ENCODE measurements around the gene MTMR6. TPM values are rescaled to one million over a fixed set of nuclear protein-coding genes. Genes with fewer than 3 reads are reported as not detected.

The MTMR6 gene
- total RNA-seq, 1 experiment from 2014 or later = 24.8 TPM

DNA sequence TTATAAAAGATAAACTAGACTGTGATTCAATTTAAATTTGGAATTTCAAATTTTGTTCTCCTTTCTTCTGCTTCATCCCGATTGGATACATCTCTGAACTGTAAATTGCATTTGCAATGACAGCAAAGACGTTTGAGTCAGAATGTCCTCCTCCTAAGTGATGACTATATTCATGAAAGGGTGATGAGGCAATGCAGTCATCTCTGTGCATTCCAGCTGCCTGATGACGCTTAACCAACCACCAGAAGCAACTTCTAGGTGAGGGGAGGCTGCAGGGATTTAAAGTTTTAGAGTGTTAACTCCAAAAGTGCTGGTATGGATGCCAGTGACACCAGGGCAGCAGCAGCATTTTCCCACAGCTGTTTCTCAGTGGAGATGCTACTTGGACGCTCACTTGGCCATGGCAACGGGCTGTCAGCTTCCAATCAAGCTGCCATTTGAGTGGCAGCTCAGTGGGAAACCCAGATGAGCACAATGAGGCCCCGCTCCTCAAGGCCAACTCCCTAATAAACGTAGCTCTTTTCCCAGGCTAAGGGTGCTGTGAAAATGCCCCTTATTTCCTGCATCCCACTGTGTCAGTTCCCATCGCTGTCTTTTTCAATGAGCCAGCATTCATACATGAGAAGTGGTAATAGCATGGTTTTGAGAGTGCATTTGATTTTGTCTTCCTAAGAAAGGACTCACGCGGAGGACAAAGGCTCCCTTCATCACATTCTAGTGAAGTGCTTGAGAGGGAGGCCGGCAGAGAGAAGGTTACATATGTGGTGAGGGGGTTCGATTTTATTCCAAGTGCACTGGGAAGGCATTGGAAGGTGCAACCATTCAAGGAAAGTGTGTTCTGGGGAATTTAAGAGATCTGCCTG lies 70.0 kb downstream of the MTMR6 start:
- Histone ChIP-seq H3K9me3 (replicated peaks) (no peaks in the 10 kb centered on the region), H3K27me3 (peaks cover 5% of the 10 kb centered on the region; the same call in 1 of the 2 replicates), H3K4me3 (no peak overlapping the region), H3K36me3 (no peaks in the 10 kb centered on the region), H3K27ac (no peak overlapping the region), H3K4me1 (no peaks in the 10 kb centered on the region)
- no peak for DNase-seq

GRCh38 chr13:25215253-25215575 lies 72.1 kb downstream of the MTMR6 start:
- H3K27ac ChIP-seq = no peak overlapping the region

GRCh38 chr13:25214491-25215252 lies 72.6 kb downstream of the MTMR6 start:
- DNase-seq = peak in 1 of 2 experiments; percentile 10
- Histone ChIP-seq H3K36me3 (no peaks in the 10 kb centered on the region), H3K9me3 (replicated peaks) (no peaks in the 10 kb centered on the region), H3K27me3 (peaks cover 7% of the 10 kb centered on the region; the same call in 1 of the 2 replicates), H3K4me1 (no peaks in the 10 kb centered on the region), H3K27ac (no peak overlapping the region), H3K4me3 (no peak overlapping the region)

More at GRCh38 chr13:25215253-25215575, 72.1 kb downstream of the MTMR6 start:
- Histone ChIP-seq H3K4me1 (no peaks in the 10 kb centered on the region), H3K4me3 (no peak overlapping the region), H3K27me3 (peaks cover 4% of the 10 kb centered on the region; the same call in 1 of the 2 replicates), H3K9me3 (replicated peaks) (no peaks in the 10 kb centered on the region), H3K36me3 (no peaks in the 10 kb centered on the region)
- DNase-seq = no peak

GRCh38 chr13:25213715-25214114 lies 73.6 kb downstream of the MTMR6 start:
- Histone ChIP-seq H3K27ac (no peak overlapping the region), H3K4me3 (no peak overlapping the region), H3K27me3 (peaks cover 7% of the 10 kb centered on the region), H3K36me3 (no peaks in the 10 kb centered on the region), H3K4me1 (no peaks in the 10 kb centered on the region), H3K9me3 (replicated peaks) (no peaks in the 10 kb centered on the region)
- peak; percentile 6 to 8 for DNase-seq

DNA sequence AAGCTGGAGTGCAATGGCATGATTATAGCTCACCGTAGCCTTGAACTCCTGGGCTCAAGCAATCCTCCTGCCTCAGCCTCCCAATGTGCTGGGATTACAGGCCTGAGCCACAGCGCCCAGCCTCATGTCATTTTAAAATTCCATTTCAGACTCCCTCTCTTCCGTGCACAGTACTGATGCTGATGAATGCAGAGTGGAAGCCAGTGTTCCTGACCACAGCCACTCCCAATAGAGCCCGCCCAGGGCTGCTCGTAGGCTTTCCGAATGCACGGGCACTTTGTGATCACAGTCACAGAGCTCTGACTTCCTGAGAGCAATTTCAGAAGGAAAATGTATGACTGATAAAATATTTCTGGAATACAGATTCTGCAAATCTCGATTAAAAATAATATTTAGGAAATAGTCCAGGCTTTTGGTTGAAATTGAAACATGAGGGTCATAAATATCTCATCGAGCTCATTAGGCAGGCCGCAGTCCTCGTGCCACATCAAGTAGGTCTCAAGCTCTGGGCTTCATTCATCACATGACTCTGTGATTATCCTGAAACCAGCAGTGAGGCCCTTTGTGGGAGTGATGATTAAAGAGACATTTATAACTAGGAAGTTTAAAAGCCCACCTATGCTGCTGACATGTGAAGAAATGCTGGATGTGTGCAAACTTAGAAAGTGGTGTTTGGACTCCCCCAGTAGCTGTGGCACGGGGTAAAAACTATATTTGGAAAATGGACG lies 76.3 kb downstream of the MTMR6 start:
- no peaks in the 10 kb centered on the region for H3K36me3 ChIP-seq
- no peak overlapping the region for H3K27ac ChIP-seq
- H3K4me1 ChIP-seq = no peaks in the 10 kb centered on the region
- no peak for DNase-seq
- H3K4me3 ChIP-seq = no peak overlapping the region
- H3K27me3 ChIP-seq = peaks cover 11% of the 10 kb centered on the region
- no peaks in the 10 kb centered on the region for H3K9me3 ChIP-seq (replicated peaks)

GRCh38 chr13:25207291-25207810 lies 79.9 kb downstream of the MTMR6 start:
- Histone ChIP-seq H3K27me3 (peaks cover 20% of the 10 kb centered on the region), H3K27ac (no peak overlapping the region), H3K9me3 (replicated peaks) (no peaks in the 10 kb centered on the region), H3K4me3 (no peak overlapping the region), H3K36me3 (no peaks in the 10 kb centered on the region), H3K4me1 (no peaks in the 10 kb centered on the region)
- DNase-seq = no peak

- no peaks in the 10 kb centered on the region for H3K4me1 ChIP-seq
- no peak for DNase-seq
- peaks cover 25% of the 10 kb centered on the region for H3K27me3 ChIP-seq
- no peaks in the 10 kb centered on the region for H3K36me3 ChIP-seq
- H3K27ac ChIP-seq = no peak overlapping the region
- H3K4me3 ChIP-seq = no peak overlapping the region
- no peaks in the 10 kb centered on the region for H3K9me3 ChIP-seq (replicated peaks)
Measured at GRCh38 chr13:25204863-25205262, 82.4 kb downstream of the MTMR6 start.

DNA sequence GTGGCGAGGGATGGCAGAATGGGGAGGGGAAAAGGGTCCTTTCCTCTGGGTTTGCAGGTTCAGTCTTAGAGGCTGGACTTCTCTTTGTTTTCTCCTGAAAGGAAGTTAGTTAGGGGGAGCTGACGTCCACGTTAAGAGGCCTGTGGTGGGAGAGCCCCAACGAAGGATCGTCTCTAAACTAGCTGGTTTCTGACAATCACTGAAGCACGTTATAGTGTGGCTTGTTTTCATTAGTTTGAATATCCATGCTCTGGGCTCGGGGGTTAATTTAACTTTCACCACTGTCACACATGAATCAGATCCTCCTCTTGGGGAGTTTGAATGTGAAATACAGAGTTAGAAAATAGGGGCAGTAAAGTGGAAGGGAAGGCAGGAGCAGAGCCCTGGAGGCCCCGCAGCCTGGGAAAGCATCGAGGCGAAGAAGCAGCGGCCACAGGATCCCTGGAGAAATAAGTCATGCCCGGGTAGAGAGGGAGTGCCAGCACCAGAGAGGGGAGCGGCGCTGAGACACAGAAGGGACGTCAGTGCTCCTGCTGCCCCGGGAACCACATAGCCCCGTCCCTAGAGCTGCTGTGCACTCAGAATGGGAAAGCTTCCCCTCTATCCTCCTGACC lies 84.1 kb downstream of the MTMR6 start:
- no peak for DNase-seq
- Histone ChIP-seq H3K4me3 (no peak overlapping the region), H3K36me3 (no peaks in the 10 kb centered on the region), H3K4me1 (no peaks in the 10 kb centered on the region), H3K27me3 (peaks cover 20% of the 10 kb centered on the region), H3K27ac (no peak overlapping the region), H3K9me3 (replicated peaks) (no peaks in the 10 kb centered on the region)

DNA sequence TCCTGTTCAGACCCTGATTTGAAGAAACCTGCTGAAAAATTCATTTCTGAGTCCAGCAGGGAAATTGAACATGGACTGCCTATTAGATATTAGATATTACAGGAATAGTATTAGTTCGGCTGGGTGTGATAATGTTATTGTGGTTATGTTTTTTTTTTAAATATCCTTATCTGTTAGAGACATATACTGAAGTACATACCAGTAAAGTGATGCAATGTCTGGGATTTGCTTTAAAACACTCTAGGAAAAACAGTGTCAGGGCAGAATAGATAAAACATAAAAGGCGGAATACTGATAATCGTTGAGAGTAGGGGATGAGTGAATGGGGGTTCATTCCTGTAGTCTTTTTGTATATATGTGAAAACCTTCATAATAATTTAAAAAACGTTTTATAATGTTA lies 86.5 kb downstream of the MTMR6 start:
- Histone ChIP-seq H3K9me3 (replicated peaks) (no peaks in the 10 kb centered on the region), H3K4me3 (no peak overlapping the region), H3K27me3 (peaks cover 20% of the 10 kb centered on the region), H3K27ac (no peak overlapping the region), H3K36me3 (no peaks in the 10 kb centered on the region), H3K4me1 (no peaks in the 10 kb centered on the region)
- no peak for DNase-seq

DNA sequence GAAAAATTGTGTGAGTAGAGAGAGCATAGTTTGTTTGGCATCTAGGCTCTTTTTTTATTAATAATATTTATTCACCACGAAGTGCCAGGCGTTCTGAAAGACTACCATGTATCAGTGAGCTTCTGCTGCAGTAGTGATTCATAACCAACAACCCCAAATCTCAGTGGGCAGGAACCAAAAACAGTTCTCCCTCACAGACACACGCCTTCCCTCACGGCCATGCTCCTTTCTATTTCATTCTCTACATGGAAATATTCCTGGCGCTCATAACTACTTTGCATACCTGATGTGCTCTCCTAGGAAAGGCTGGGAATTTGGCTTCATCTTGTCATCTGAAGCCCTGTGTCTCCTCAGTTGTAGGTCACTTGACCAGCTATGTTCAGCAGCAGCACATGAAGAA lies 88.6 kb downstream of the MTMR6 start:
- no peak overlapping the region for H3K27ac ChIP-seq
- no peak overlapping the region for H3K4me3 ChIP-seq
- no peaks in the 10 kb centered on the region for H3K36me3 ChIP-seq
- H3K4me1 ChIP-seq = no peaks in the 10 kb centered on the region
- peaks cover 16% of the 10 kb centered on the region for H3K27me3 ChIP-seq
- DNase-seq = no peak
- H3K9me3 ChIP-seq (replicated peaks) = no peaks in the 10 kb centered on the region

DNA sequence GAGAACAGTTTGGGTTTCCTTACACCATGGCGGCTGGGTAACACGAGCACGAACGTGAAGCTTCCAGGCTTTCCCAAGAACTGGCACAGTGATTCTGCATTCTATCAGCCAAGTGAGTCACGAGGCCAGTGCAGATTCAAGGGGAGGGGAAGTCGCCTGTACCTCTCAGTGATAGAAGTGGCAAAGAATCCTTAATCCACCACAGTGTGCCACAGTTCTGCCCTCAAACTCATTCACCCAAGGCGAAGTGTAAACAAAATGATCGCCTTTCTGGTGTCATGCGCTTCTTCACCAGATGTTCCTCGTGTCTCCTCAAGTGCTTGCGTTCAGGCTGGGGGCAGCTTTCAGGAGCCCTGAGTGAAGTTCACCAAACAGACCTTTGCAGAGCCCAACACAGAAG lies 90.3 kb downstream of the MTMR6 start:
- no peaks in the 10 kb centered on the region for H3K4me1 ChIP-seq
- no peaks in the 10 kb centered on the region for H3K9me3 ChIP-seq (replicated peaks)
- peaks cover 20% of the 10 kb centered on the region for H3K27me3 ChIP-seq
- no peak overlapping the region for H3K27ac ChIP-seq
- no peak overlapping the region for H3K4me3 ChIP-seq
- DNase-seq = no peak
- no peaks in the 10 kb centered on the region for H3K36me3 ChIP-seq

Other genes with a start within 250 kb of the MTMR6 start
- 0.10 and 0.14 TPM in 2 replicates for gene PABPC3, start 191.4 kb downstream of the MTMR6 start, total RNA-seq (2014; rRNA removed; shearing (Covaris generic))
- gene AMER2, start 115.2 kb downstream of the MTMR6 start, total RNA-seq (2014; rRNA removed; shearing (Covaris generic)) = not detected in 2 replicates
- 109 and 124 TPM in 2 replicates for gene NUP58, start 14.1 kb upstream of the MTMR6 start, total RNA-seq (2014; rRNA removed; shearing (Covaris generic))
- 0.34 and 0.43 TPM in 2 replicates for gene ATP8A2, start 84.5 kb upstream of the MTMR6 start, total RNA-seq (2014; rRNA removed; shearing (Covaris generic))